Liver (tissue), 9 donors: Measurements from ENCODE around the gene LSM12. TPM values are rescaled to one million over a fixed set of nuclear protein-coding genes. Genes with fewer than 3 reads are reported as not detected.

Experiments
- DNase-seq: peaks from one replicate; pipeline ENCODE4 v3.0.0-alpha.2; 2017; ENCODE audit warnings: low spot score
- H3K27ac ChIP-seq, 2 donors: one replicate each; pipeline ENCODE4 v1.7.0; 2013; ENCODE audit warnings: inconsistent platforms in 2 of 2, low read length in 2 of 2, control low read depth in 1 of 2, low read depth in 1 of 2, mild to moderate bottlenecking in 1 of 2
- H3K27me3 ChIP-seq, 4 donors: one replicate each; pipeline versions ENCODE4 v1.6.1 to v1.7.0; 2013; ENCODE audit warnings: low read length in 3 of 4, inconsistent platforms in 1 of 4, mild to moderate bottlenecking in 1 of 4, moderate library complexity in 1 of 4; ENCODE audit not compliant: control insufficient read depth in 4 of 4, insufficient read depth in 4 of 4
- H3K36me3 ChIP-seq, 4 donors: one replicate each; pipeline versions ENCODE4 v1.6.1 to v1.7.0; 2013; ENCODE audit warnings: low read length in 3 of 4, mild to moderate bottlenecking in 3 of 4, low read depth in 1 of 4, moderate library complexity in 1 of 4; ENCODE audit not compliant: control insufficient read depth in 4 of 4, insufficient read depth in 3 of 4
- H3K4me1 ChIP-seq, 4 donors: one replicate each; pipeline versions ENCODE4 v1.6.1 to v1.7.0; 2013; ENCODE audit warnings: low read length in 3 of 4, mild to moderate bottlenecking in 3 of 4, moderate library complexity in 1 of 4; ENCODE audit not compliant: control insufficient read depth in 4 of 4, insufficient read depth in 4 of 4
- H3K4me3 ChIP-seq, 3 donors: one replicate each; pipeline versions ENCODE4 v1.6.1 to v1.7.0; 2013; ENCODE audit warnings: low read length in 3 of 3, control low read depth in 1 of 3, low read depth in 1 of 3, mild to moderate bottlenecking in 1 of 3
- H3K9ac ChIP-seq, 2 donors: one replicate each; pipeline ENCODE4 v1.7.0; 2013; ENCODE audit warnings: low read length in 2 of 2, mild to moderate bottlenecking in 2 of 2, moderate library complexity in 2 of 2, control low read depth in 1 of 2, low read depth in 1 of 2
- H3K9me3 ChIP-seq, 4 donors: one replicate each; pipeline versions ENCODE4 v1.6.1 to v1.7.0; 2013; ENCODE audit warnings: low read length in 3 of 4; ENCODE audit not compliant: control insufficient read depth in 4 of 4
- ATF3 ChIP-seq: IDR thresholded peaks from 2 replicates; pipeline ENCODE4 v1.6.1; 2016; ENCODE audit warnings: antibody characterized with exemption
- CTCF ChIP-seq: fragments of 150-350 bp; IDR thresholded peaks from 2 replicates; pipeline ENCODE4 v1.5.1; 2017; ENCODE audit warnings: improper control_type of control experiment, low read depth, low read length; ENCODE audit not compliant: missing input control
- EGR1 ChIP-seq, 2 donors: IDR thresholded peaks; 2 replicates each; pipeline ENCODE4 v1.6.1; 2016 to 2018; ENCODE audit warnings: antibody characterized with exemption in 2 of 2, low read depth in 2 of 2
- FOXA1 ChIP-seq: IDR thresholded peaks from 2 replicates; pipeline ENCODE4 v1.6.1; 2016; ENCODE audit warnings: antibody characterized with exemption
- FOXA2 ChIP-seq: IDR thresholded peaks from 2 replicates; pipeline ENCODE4 v1.6.1; 2016; ENCODE audit warnings: antibody characterized with exemption
- GABPA ChIP-seq, 2 donors: IDR thresholded peaks in 1 of 2; conservative IDR thresholded peaks in 1 of 2; 2 replicates each; pipeline ENCODE4 v1.6.1; 2016; ENCODE audit warnings: antibody characterized with exemption in 2 of 2, mild to moderate bottlenecking in 1 of 2, moderate library complexity in 1 of 2
- HNF4A ChIP-seq, 2 donors: conservative IDR thresholded peaks; 2 replicates each; pipeline ENCODE4 v1.6.1; 2016; ENCODE audit warnings: antibody characterized with exemption in 2 of 2, mild to moderate bottlenecking in 2 of 2
- HNF4G ChIP-seq: IDR thresholded peaks from 2 replicates; pipeline ENCODE4 v1.6.1; 2016; ENCODE audit warnings: antibody characterized with exemption
- JUND ChIP-seq, 2 donors: IDR thresholded peaks; 2 replicates each; pipeline ENCODE4 v1.6.1; 2016; ENCODE audit warnings: antibody characterized with exemption in 2 of 2
- MAX ChIP-seq: IDR thresholded peaks from 2 replicates; pipeline ENCODE4 v1.6.1; 2016; ENCODE audit warnings: antibody characterized with exemption
- NR2F2 ChIP-seq: IDR thresholded peaks from 2 replicates; pipeline ENCODE4 v1.6.1; 2016; ENCODE audit warnings: antibody characterized with exemption
- RAD21 ChIP-seq, 2 donors: IDR thresholded peaks; 2 replicates each; pipeline ENCODE4 v1.6.1; 2016; ENCODE audit warnings: antibody characterized with exemption in 2 of 2, mild to moderate bottlenecking in 2 of 2
- REST ChIP-seq: IDR thresholded peaks from 2 replicates; pipeline ENCODE4 v1.6.1; 2016; ENCODE audit warnings: antibody characterized with exemption, mild to moderate bottlenecking
- RXRA ChIP-seq, 2 donors: IDR thresholded peaks; 2 replicates each; pipeline ENCODE4 v1.6.1; 2017 to 2018; ENCODE audit warnings: antibody characterized with exemption in 2 of 2, mild to moderate bottlenecking in 1 of 2
- SP1 ChIP-seq: IDR thresholded peaks from 2 replicates; pipeline ENCODE4 v1.6.1; 2018; ENCODE audit warnings: antibody characterized with exemption, mild to moderate bottlenecking
- TAF1 ChIP-seq: conservative IDR thresholded peaks from 2 replicates; pipeline ENCODE4 v1.6.1; 2016; ENCODE audit warnings: antibody characterized with exemption, mild to moderate bottlenecking
- YY1 ChIP-seq: IDR thresholded peaks from 2 replicates; pipeline ENCODE4 v1.6.1; 2016; ENCODE audit warnings: antibody characterized with exemption, mild to moderate bottlenecking
- ZBTB33 ChIP-seq: IDR thresholded peaks from 2 replicates; pipeline ENCODE4 v1.6.1; 2016; ENCODE audit warnings: antibody characterized with exemption
- WGBS: extraction: QIAGEN DNeasy Blood & Tissue Kit; methylation state at CpG from one replicate; pipeline ENCODE4 v1.1.7; 2013; 5-methylcytosine and 5-hydroxymethylcytosine counted together
- polyA plus RNA-seq, 2 donors: library from polyadenylated mRNA; stranded (reverse) in 1 of 2; unstranded in 1 of 2; fragments of 200-250 nt in 1 of 2; fragments of >200 nt in 1 of 2; fragmentation: Nextera tagmentation in 1 of 2; extraction: Ambion mirVana in 1 of 2; gene quantifications; one replicate each; pipeline versions ENCODE4 v1.2.1 to v1.2.3, GENCODE V29; 2013 to 2015
- total RNA-seq, 2 donors: library from RNA; depleted of rRNA; stranded (reverse); fragments of >200 nt; gene quantifications; one replicate each; pipeline ENCODE4 v1.2.3, GENCODE V29; 2014
- donor health status: healthy.
- donor health status: healthy.
- donor health status: healthy.
- donor health status: healthy.
- donor health status: healthy.

The LSM12 gene
- total and polyA plus RNA-seq, 4 donors, result 12.1 to 31.9 (median 15.1) TPM

GRCh38 chr17:44108440-44109311 is 42.2 kb upstream of the LSM12 start:
- Histone ChIP-seq H3K27ac (peak overlapping the region; percentile 83 to 97), H3K4me1 (peaks cover 34 to 84% (median 59%) of the 10 kb centered on the region in 4 donors), H3K9ac (peak overlapping the region; percentile 15 to 34), H3K27me3 (no peaks in the 10 kb centered on the region), H3K4me3 (peak overlapping the region in 1 of 3 donors; percentile 15), H3K9me3 (no peaks in the 10 kb centered on the region), H3K36me3 (no peaks in the 10 kb centered on the region)
- TF ChIP-seq FOXA2 (peak; percentile 15), HNF4G (peak; percentile 64), YY1 (peak; percentile 88), REST (peak; percentile 43), SP1 (peak; percentile 91), RXRA (IDR thresholded peaks at IDR 0.05) (peak; percentile 71 to 85), FOXA1 (peak; percentile 13), TAF1 (no peak), NR2F2 (peak; percentile 85), ZBTB33 (no peak), RAD21 (IDR thresholded peaks at IDR 0.05) (peak in 1 of 2 donors; percentile 14), ATF3 (peak; percentile 84), EGR1 (IDR thresholded peaks at IDR 0.05; ENCODE audit: low read depth in 2 of 2) (no peak), CTCF (no peak), GABPA (IDR thresholded peaks at IDR 0.05 in 1 of 2, conservative IDR thresholded peaks at IDR 0.05 in 1 of 2) (no peak), HNF4A (conservative IDR thresholded peaks at IDR 0.05) (peak; percentile 89 to 90), MAX (peak; percentile 87), JUND (IDR thresholded peaks at IDR 0.05) (peak; percentile 96 to 97)
- WGBS, result 21% methylated on average over 16 of the region's 16 CpGs
- peak; percentile 57 for DNase-seq
